Endometrium (tissue), 2 donors: ENCODE data around the gene HDAC4.

Experiments
- FAIRE-seq: peaks from 2 replicates; lab custom pipeline; 2012; peaks lifted over from hg19 to GRCh38; lab: Jason Lieb, UNC
- donor health status: control.
- donor health status: control.

HDAC4 gene

DNA sequence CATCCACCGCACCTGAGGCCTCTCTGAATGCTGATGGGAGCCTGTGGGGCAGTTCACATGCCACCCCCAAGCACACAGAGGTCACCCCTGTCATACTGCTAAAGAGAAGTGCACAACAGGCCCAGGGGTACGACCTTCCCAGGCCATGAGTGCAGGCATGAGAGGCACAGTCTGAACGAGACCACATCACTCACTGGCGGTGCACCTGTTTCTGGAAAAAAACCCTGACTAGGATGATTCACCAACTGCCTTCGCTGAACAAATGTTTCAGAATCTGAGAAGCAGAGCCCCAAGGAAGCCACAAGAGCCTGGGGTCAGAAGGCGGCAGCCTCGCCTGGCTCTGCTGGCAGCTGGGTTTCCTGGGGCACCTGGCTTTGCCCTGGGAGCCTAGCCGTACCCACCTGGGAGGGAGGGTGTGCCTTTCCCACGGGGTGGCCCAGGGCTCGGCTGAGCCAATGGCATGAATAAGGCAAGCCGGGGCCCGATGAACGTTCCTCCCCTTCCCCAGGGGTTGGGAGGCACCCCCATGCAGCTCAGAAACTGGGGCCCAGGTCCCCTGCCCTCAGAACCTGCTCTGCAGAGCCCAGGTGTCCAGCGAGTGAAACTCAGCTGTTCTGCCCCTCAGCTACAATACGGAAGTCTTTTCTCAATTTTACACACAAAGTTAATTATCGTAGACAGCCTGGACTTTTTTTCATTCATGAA is 73.8 kb downstream of the HDAC4 start:
- no peak for FAIRE-seq

DNA sequence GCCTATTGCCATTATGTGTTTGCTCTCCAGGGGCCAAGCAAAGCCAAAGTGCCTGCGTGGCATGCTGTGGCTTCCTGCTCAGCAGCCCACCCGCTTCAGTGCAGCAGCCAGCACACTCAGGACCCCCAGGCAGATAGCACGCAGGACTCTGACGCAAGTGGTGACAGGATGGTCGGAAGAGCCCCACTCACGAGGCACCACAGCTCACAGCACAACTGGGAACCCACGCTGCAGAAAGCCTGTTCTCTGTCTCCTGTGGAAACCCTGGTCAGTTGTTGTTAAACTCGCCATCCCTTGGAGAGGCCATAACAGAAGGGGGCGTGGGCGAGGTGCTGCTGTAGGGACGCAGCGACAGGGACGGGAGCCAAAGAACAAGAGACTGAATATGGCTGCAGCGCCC is 76.4 kb downstream of the HDAC4 start:
- no peak for FAIRE-seq

DNA sequence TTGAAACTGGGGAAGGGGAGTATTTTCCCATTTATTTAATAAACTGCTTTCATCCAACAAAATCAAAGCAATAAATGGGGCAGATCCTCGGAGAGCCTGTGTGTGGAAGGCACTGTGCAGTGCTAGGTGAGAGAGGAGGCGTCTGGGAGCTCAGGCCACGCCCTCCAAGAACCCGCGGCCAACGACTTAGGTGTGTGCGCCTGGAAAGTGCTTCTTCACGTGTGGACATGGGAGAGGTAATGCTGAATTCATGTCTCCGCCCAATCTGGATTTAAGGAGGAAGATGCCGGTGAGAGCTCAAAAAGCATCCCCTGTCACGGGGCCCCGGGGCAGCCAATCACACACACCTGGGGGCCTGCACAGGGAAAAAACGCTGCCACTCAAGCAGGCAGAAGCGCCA is 77.4 kb downstream of the HDAC4 start:
- no peak for FAIRE-seq

DNA sequence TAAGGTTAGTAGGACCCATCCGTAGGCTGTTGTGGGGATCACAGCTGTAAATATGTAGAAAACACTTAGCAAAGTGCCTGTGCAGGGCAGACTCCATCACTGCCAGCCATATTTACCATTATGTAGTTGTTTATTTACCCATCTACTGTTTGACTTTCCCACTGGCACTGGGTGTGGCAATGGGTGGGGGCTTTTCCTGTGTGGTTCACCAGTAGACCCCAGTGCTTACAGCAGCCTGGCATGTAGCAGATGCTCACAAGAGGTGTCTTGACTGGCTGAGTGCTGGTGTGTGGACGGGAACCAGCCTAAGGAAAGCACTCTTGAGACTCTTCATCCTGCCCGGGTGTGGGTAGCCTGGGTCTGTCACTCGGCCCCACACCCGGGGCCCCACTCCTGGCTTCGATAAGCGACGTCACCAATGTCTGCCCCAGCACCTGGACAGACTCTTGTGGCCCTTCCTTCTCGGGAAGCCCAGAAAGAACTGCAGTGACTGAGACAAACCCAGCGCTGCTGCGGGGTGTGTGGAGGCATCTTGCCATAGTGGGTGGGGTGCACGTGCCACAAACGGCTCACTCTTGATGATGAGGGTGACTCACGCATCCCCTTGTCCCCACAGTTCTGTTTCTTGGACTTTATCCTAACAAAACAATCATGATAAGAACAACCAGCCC is 78.3 kb downstream of the HDAC4 start:
- no peak for FAIRE-seq

DNA sequence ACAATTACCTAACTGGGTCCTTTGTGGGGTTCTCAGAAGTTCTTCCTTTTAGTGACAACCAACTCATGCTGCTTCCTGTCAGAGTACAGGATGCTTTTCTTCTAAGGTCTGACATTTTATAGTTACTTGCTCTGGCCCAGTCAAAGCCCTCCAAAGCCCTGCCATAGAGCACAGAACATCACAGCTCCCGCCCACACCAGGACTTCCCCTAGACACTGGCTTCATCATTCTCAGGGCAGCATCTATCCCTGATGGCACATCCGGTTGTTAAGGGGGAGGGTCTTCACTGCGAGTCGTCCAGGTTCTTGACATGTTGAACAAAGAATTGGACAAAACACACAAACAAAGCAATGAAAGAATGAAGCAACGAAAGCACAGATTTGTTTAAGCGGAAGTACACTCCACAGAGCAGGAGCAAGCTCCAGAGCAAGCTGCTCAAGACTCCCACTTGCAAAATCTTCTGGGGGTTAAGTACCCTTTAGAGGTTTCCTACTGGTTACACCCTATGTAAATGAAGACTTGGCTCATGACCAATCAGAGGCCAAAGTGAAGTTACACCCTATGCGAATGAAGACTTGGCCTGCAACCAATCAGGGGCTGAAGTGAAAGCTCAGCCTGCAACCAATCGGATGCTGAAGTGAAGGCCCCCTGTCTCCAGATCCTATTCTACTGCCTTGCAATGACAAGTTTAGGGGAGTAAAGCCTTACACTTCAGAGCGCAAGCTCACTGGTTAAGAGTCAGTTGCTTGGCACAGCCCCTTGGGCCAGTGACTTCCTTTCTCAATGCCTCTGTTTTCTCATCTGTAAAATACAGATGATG is 79.0 kb downstream of the HDAC4 start:
- FAIRE-seq = no peak

DNA sequence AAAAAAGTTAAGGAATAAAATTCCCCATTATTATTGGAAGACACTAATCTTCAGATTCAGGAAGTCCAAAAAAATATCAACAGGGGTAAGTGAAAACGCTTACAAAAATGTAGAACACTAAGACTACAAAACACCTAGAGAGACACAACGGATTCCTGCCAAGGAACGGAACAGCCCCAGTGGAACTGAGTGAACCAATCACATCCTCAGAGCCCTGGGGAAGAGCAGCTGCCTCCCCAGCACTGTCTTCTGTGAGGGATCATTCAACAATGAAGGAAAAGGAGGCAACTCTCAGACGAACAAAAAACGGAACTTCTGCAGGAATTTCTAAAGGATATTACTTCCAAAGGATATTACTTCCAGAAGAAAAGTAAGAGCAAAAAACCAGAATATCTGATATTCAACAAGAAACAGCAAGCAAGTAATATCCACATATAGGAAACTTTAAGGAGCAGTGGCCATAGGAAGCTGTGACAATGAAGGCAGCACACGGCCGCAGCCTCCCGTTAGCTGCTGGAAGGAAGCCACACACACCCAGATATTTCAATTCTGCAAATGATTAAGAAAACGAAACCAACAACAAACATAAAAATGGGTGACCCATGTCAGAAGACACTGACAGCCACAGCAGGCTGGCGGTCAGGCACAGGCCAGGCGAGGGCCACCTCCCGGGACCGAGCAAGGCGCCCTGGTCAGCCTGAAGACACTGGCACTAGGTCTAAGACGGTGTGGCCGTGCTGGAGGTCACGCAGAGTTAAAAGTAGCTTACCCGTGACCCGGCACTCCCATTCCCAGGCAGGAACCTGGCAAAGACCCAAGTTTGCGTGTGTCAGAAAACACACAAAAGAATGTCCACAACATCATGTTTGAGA is 81.8 kb downstream of the HDAC4 start:
- no peak for FAIRE-seq

DNA sequence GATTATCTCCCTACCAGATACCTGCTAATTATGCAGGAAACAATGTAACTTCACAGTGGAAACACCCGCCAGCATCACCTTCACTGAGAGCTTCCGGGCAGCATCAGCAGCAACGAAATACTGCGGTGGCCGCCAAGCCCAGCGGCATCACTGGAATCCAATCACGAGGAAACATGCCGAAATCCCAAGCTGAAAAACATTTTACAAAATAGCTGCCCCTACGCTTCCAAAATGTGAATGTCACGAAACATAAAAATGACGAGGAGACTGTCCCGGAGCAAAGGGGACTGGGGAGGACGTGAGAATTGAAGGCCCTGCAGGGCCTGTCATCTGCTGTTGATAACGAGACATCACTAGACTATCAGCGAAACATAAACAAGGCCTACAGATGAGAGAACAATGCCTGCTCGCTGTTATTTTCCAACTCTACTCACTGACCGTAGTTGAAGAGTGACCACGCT is 82.6 kb downstream of the HDAC4 start:
- no peak for FAIRE-seq

DNA sequence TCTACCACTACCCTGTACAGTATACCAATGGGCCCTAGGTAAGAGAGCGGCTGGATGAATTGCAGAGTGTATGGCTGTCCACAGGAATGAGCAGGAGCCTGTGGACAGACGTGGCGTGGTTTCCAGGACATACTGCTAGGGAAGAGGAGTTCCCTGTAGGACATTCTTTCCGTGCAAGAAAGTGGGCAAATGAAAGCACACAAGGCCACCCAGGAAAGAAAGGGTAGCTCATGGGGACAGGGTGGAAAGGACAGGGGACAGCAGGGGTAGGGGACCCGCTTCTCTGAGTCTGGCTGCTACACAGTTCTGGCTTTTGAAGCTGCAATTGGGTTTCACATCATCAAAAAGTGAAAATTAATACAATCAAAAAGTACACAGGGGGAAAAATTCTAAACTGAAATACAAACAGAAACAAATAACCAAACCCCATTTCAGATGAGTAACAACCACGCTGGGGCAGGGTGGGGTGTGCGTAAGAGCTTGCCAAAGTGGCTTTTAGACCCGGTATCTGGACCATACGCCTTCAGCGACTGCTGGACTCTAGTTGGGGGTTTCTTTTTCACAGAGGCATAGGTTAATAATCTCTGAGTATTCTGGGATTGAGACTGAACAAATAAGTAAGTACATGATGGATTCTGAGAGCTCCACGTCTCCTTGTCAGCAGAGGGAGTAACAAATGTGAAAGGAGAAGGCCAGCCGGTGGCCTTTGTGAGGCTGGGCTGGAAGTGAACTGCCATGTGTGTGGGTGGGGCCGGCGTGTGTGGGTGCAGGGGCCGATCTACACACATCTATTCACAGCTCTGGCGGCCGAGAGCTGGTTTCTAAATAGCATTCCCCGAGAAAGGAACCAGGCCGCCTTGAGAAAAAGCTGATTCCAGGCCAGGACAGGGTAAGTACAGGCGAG is 84.0 kb downstream of the HDAC4 start:
- FAIRE-seq = peak; percentile 33

DNA sequence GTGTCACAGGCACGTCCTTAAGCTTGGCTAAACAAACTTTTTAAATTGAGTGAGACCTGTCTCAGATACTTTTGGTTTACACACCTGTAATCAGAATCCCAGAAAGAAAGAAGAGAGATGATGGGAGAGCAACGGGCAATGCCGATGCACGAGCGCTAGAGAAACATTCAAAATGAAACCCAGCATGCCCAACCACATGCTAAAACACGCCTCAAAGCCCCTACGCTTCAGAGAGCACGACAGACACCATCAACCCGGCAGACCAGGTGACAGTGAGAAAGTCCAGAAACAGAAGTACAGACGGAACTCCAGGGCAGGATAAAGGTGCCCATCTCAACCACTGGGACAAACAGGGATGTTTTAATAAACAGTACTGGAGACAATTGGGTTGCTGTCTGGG is 85.5 kb downstream of the HDAC4 start:
- no peak for FAIRE-seq

DNA sequence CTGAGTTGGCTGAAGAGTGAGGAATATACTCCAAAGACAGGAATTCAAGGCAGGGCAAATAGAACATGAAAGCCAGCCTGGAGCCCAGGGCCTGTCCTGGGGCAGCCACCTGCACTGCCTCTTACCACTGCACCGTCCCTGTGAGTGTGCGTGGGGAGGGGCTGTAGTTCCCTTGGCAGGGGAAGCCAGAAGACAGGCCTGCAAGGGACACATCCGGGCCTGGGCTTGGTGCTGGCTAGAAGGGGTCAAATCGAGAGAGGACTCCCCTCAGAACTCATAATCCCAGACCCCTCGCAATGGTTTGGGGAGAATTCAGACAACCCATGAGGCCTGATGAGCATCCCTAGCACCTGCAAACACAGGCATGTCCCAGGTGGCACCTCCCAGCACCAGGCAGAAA is 87.0 kb downstream of the HDAC4 start:
- no peak for FAIRE-seq

DNA sequence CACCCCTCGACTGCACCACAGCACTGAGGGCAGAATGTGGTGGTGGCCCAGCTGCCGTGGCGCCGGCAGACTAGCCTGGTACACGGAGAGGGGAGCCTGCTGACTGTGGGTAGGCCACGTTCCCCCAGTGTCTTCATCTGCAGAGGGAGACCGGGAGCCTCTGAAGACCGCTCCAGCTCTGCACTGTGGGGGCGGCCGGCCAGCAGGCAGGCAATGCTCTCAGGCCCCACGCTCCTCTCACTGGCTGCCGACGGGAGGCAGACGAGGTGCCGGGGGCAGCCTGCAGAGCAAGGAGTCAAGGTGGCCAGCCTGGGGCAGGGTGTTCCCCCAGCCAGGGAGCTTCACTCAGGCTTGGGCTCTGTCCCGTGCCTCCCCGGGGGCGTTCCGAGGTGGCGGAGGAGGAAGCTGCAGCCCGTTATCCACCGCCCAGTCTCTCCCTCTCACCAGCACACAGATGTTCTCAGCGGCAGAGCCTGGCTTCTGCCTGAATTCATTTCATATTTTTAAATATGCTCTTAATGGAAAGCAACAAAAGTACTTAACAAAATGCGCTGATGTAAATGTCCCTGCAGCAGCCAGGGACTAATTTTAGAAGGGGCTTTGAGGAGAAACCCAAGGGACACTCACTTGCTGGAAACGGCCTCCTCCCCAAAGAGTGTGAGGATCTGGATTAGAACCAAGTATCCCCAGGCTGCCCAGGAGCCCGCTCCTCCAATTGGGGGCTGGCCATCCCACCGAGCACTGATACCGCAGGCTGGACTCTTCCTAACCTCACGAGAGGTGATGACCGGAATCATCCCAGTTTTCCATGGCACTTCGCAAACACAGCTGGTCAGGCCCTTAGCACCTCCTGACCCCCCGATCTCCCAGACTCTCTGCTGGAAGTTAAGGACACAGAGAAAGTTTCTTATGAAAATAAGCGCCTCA is 87.8 kb downstream of the HDAC4 start:
- FAIRE-seq = no peak

DNA sequence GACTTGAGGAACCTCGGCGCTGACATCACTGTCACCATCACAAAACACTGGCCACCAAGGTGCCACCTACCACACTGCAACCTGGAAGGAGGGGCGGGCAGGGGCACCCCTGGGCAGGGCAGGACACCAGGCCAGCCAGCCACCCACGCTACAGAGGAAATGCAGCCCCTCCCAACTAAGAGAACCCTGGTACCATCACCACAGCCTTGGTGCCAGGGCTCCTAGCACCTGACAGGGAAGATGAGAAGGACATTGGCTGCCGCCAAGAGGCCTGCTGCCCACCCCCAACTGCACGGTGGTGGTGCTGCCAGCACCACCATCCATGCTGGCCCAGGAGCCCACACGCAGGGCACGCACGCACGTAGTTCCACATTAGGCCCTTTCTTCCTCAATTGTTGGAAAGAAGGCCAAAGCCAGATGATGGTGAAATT is 88.7 kb downstream of the HDAC4 start:
- FAIRE-seq = no peak

DNA sequence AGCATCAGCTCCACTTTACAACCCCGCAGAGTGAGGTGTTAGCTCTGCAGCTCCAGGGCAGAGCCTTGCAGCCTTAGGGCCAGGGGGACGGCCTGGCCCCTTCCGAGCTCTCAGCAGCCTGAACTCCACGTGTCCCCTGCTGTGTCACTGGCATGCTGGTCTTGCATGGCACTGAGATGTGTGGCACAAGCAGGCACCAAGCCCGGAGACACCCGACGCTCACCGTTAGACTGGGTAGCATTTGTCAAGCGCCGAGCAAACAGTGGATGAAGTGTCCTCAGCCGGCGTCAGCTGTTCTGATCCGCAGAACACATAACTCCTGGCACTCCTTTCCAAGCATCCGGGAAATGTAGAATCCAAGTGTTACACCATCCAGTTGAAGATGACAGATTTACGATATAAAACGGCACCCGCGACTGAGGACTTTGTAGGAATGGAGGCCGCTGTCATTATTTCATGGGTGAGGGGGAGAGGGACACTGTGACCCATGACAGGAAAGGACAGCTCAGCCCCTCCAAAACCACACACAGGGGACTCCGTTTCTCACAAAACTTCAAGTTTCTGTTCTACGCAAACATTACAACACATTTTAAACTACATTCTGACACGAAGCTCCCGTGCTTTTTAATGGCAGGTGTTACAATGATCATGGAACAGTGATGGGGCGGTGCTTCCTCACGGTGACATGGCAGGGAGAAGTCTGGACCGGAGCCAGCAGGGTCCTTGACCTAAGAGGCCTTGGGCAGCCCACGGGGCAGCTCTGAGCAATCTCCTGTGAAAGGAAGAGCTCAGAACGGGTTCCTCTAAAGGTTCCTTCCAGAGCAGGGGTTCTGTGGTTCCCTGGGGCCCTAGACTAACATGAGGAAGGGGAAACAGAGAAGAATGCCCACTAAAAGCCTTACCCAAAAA is 89.4 kb downstream of the HDAC4 start:
- no peak for FAIRE-seq

DNA sequence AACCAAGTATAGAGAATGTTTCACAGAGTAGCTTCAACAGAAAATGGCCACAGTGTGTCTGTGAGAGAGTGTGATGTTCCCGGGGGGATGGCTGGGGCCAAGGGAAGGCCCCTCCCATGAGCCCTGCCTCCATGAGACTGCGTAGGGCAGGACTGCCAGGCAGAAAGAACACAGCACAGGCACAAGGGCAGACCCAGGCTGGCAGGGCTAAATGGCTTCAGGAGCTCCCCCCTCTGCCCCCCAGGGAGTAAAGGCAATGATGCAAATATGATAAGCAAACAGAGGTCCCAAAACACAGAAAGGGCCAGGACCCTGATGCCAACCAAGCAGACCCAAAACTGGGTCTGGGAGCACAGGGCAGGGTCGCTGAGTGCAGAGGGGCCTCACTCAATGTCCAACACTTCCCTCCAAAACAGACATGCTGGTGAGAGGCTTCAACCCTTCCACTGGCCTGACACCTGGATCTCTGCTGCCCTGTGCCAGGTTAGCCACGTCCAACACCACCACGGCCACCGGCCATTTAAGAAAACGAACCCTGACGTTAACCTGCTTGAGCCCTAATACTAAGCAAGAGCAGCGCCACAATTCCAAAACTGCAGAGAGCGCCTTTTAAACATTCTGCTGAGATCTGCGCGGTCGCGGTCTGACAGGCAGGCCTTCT is 90.3 kb downstream of the HDAC4 start:
- FAIRE-seq = no peak

DNA sequence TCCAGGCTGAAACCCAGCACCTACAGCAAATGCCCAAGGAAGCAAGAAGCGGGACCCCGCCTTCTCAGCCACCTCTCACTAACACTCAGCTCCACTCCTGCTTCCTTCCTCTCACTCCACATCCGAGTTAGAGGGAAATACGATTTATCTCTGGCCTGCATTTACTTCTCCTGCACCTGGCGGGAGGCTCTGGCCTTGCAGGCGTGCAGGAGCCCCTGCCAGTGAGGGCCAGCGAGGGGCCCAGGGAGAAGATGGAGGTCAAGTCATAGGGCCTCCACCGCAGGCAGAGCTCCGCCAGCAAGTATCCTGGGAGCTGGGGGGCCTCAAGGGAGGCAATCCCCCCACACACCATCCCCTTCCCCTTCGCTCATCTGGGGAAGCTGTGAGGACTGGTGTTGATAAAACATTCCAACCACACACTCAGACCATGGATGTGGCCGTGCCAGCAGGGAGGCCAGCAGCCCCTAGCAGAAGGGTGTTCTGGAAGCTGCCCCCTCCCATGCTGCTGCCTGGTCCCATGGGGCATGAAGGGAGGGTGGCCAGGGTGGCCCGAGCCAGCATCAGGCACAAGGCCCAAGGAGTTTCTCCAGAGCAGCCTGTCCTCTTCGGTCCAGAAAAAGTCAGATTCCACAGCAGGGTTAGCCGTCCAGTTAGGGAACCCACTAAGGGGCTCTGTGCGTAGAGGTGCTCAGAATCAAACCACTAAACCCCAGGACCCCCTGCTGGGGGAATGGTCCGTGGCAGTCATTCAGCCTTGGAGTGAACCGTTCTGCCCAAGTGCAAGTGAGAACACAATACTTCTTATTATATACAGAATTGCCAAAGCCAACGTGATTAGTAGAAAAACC is 91.2 kb downstream of the HDAC4 start:
- no peak for FAIRE-seq

DNA sequence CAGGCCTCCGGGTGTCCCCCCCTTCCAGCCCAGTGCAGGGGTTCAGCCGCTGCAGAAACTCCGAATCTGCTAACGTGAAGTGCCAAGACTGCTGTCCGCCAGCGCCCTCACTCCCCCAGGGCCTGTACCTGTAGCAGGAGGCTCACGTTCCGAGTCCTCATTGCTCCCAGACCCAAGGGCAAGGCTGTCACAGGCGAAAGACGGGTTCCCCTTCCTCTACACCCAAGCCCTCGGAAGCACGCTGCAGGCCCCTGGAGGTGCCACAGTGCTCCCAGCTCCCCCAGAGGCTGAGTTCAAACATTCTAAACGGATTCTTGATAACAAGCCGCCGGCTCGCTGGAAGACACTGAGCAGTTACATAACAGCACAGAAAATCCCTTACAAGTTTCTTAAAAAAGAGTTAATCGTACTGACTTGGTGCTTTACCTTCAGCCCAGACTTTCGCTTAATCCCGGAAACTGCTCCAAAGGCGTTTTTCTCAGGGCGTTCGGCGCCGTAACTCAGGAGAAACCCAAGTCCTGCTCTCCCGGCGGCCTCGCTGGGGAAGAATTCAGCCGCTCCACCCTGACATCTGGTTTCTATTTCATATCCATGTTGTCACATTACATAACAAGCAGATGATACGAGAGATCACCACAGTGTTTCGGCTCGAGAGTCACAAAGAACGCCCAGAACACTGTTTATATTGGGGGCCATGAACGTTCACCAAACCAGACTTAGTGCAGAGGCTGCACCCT is 92.0 kb downstream of the HDAC4 start:
- peak; percentile 62 for FAIRE-seq
